ENCODE measurements around the gene EFNA2. TPM values are rescaled to one million over a fixed set of nuclear protein-coding genes. Genes with fewer than 3 reads are reported as not detected.

The EFNA2 gene
- polyA plus RNA-seq, 2 of the 4 experiments (the other 2 are of a cell fraction), result 0.16 to 1.3 TPM

DNA sequence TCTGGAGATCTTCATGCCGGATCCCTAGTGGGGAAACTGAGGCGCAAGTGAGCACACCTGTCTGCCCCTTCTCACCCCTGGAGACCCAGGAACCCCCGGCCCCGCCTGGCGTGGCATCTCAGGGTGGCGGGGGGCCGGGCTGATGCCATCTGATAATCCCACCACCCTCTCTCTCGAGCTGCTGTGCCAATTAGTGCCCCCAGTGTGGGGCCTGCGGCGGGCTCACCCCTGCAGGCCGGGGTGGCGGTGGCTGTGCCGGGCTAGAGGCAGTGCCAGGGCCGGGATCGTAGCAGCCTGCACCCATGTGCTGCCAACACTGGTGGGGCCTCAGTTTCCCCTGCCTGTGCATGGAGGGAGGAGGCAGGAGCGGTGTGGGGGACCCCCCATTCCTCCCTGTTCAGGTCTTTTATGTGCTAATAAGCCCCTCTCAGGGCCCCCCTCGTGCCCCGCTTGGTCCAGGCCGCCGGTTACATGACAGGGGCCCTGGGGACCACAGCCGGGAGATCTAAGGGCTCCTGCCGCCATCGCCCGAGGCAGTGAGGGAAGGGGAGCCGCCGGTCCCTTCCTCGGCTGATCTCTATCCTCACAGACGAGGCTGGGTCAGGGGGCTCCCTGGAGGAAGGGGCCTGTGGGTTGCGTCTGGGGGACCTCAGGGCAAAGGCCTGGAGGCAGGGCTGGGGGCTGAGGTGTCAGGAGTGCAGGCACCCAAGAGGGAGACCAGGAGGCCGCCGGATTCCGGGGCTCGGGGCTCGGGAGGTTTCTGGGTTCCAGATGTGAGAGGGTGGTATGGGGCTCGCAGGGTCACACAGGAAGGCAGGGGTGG, 8.3 kb downstream of the EFNA2 start (continued):
- TF ChIP-seq POLR2AphosphoS2 (conservative IDR thresholded peaks at IDR 0.05; ENCODE audit: low read length) (no peak), NFE2L2 (conservative IDR thresholded peaks at IDR 0.05; ENCODE audit: low read length) (no peak), EHMT2 (IDR thresholded peaks at IDR 0.05; ENCODE audit: low read depth) (no peak), HDAC2 (IDR thresholded peaks at IDR 0.05) (no peak), EHF (CRISPR knock-in tag; IDR thresholded peaks at IDR 0.05) (no peak), NR3C1 (IDR thresholded peaks at IDR 0.05) (no peak)

DNA sequence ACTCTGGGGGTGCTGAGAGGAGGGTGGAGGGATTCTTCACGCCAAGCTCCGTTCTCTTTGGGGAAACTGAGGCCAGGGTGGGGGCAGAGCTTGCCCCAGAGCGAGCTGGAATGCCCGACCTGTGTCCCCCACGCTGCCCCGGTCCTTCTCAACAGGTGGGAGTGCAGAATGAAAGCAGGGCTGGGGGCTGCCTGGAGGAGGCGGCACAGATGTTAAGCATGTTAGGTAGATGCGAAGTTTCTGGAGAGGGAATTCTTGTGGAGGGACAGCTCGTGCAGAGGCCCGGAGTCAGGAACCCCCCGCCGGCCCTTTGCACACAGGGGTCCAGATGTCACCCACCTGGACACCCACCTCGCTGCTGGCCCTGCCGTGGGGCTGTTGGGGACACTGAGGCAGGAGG, 9.0 kb downstream of the EFNA2 start:
- Histone ChIP-seq H3K4me1 (peaks cover 23% of the 10 kb centered on the region), H3K9me3 (no peaks in the 10 kb centered on the region), H3K4me2 (0 out of 3 replicates have a peak overlapping the region, but pooled peaks have one; percentile 91), H3K27ac (no peak overlapping the region), H3K4me3 (no peak overlapping the region)
- ATAC-seq, result no peak
- CTCF ChIA-PET, result no interaction called here
- no peak for FAIRE-seq
- POLR2A ChIA-PET, result no interaction called here
- no peak for DNase-seq (ENCODE audit: low read depth in 1 of 2, low spot score in 1 of 2)
- peak; percentile 89 for TF ChIP-seq ZFP36 (IDR thresholded peaks at IDR 0.05; ENCODE audit: borderline replicate concordance, partially characterized antibody)
- TF ChIP-seq NR3C1 (IDR thresholded peaks at IDR 0.05), result no peak
- no peak for TF ChIP-seq HOXB13 (CRISPR knock-in tag; IDR thresholded peaks at IDR 0.05; ENCODE audit: low read depth)
- TF ChIP-seq, protein P1, sequence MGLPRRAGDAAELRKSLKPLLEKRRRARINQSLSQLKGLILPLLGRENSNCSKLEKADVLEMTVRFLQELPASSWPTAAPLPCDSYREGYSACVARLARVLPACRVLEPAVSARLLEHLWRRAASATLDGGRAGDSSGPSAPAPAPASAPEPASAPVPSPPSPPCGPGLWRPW (IDR thresholded peaks at IDR 0.05), result no peak
- WGBS (ENCODE audit: missing lambda C conversion rate), result 45% methylated on average over 12 of the region's 14 CpGs

DNA sequence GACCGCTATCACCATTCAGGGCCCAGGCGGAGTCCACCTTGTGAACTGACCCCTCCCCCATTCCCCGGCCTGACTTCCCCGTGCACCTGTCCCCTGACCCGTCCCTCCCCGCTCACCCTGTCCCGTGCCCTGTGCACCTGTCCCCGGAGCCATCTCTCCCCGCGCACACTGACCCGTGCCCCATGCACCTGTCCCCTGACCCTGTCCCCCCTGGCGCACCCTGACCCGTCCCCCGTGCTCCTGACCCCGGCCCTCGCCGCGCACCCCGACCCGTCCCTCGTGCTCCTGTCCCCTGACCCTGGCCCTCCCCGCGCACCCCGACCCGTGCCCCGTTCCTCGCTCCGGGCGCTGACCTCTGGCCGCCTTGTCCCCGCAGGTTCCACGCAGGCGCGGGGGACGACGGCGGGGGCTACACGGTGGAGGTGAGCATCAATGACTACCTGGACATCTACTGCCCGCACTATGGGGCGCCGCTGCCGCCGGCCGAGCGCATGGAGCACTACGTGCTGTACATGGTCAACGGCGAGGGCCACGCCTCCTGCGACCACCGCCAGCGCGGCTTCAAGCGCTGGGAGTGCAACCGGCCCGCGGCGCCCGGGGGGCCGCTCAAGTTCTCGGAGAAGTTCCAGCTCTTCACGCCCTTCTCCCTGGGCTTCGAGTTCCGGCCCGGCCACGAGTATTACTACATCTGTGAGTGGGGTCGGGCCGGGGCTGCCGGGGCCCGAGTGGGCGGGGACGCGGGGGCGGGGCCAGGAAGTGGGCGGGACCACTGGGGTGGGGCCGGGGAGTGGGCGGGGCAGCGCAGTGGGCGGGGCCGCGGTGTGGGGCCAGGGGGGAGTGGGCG, 9.7 kb downstream of the EFNA2 start:
- TF ChIP-seq, protein P2, sequence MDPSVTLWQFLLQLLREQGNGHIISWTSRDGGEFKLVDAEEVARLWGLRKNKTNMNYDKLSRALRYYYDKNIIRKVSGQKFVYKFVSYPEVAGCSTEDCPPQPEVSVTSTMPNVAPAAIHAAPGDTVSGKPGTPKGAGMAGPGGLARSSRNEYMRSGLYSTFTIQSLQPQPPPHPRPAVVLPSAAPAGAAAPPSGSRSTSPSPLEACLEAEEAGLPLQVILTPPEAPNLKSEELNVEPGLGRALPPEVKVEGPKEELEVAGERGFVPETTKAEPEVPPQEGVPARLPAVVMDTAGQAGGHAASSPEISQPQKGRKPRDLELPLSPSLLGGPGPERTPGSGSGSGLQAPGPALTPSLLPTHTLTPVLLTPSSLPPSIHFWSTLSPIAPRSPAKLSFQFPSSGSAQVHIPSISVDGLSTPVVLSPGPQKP (IDR thresholded peaks at IDR 0.05; ENCODE audit: low read depth, low read length), result no peak
- TF ChIP-seq POLR2A (IDR thresholded peaks at IDR 0.05; ENCODE audit: low read length), result no peak
- no peak for TF ChIP-seq RNF2 (IDR thresholded peaks at IDR 0.05; ENCODE audit: borderline replicate concordance, low read depth)
- TF ChIP-seq PHF8 (IDR thresholded peaks at IDR 0.05; ENCODE audit: borderline replicate concordance, low read depth), result no peak
- no peak for TF ChIP-seq CEBPB (IDR thresholded peaks at IDR 0.05)
- TF ChIP-seq TP53 (CRISPR knock-in tag; IDR thresholded peaks at IDR 0.05), result no peak
- no peak for TF ChIP-seq RFX5 (IDR thresholded peaks at IDR 0.05)
- TF ChIP-seq, protein P3, sequence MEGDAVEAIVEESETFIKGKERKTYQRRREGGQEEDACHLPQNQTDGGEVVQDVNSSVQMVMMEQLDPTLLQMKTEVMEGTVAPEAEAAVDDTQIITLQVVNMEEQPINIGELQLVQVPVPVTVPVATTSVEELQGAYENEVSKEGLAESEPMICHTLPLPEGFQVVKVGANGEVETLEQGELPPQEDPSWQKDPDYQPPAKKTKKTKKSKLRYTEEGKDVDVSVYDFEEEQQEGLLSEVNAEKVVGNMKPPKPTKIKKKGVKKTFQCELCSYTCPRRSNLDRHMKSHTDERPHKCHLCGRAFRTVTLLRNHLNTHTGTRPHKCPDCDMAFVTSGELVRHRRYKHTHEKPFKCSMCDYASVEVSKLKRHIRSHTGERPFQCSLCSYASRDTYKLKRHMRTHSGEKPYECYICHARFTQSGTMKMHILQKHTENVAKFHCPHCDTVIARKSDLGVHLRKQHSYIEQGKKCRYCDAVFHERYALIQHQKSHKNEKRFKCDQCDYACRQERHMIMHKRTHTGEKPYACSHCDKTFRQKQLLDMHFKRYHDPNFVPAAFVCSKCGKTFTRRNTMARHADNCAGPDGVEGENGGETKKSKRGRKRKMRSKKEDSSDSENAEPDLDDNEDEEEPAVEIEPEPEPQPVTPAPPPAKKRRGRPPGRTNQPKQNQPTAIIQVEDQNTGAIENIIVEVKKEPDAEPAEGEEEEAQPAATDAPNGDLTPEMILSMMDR (IDR thresholded peaks at IDR 0.05), result no peak
- CTCF ChIA-PET, result interaction anchor here (0.6 kb wide), 1 partner anchor 52 kb away, joined by 3 read pairs; no protein-coding TSS in a partner anchor
- FAIRE-seq (no peak), ATAC-seq (peak; percentile 22 to 54; a peak in 4 of 6 replicates), DNase-seq (ENCODE audit: low read depth in 1 of 2, low spot score in 1 of 2) (no peak)
- 6% methylated on average over 17 of the region's 82 CpGs for WGBS (ENCODE audit: missing lambda C conversion rate)
- Histone ChIP-seq H3K27ac (peak overlapping the region in 1 of 2 experiments; percentile 46; a peak in 2 of 6 replicates), H3K4me1 (peaks cover 23% of the 10 kb centered on the region), H3K4me3 (peak overlapping the region; percentile 40), H3K4me2 (peak overlapping the region; percentile 91), H3K9me3 (no peaks in the 10 kb centered on the region)
- POLR2A ChIA-PET, result interaction anchor here (0.6 kb wide), 1 partner anchor 27 kb away, joined by 3 read pairs; the partner anchor contains the start of gene CIRBP

All from A549 (cell line).